HL-60 (cell line): ENCODE measurements around the gene TNFRSF21.
A peak's percentile ranks its signal among the peaks of the same experiment; 100 is the strongest.

Source experiments
- DNase-seq, 2 experiments: peaks; one replicate each; pipeline ENCODE4 v3.0.0-alpha.2; 2010 to 2020; ENCODE audit warnings: low read depth in 1 of 2, low spot score in 1 of 2
- H3K27ac ChIP-seq: fragments of 250-450 bp; sonication (Bioruptor Pico); replicated peaks from 2 replicates; pipeline ENCODE4 v1.5.1; 2020; ENCODE audit warnings: mild to moderate bottlenecking, moderate library complexity
- H3K27me3 ChIP-seq: fragments of 250-450 bp; sonication (Bioruptor Pico); 2 replicates; pipeline ENCODE4 v1.5.1; 2021; ENCODE audit warnings: mild to moderate bottlenecking, moderate library complexity; ENCODE audit not compliant: insufficient read depth, poor library complexity, severe bottlenecking
- H3K4me3 ChIP-seq: replicated peaks from 2 replicates; pipeline ENCODE4 v1.5.1; 2011; ENCODE audit warnings: mild to moderate bottlenecking, control low read depth, low read length; ENCODE audit not compliant: insufficient read depth
- GABPA ChIP-seq: IDR thresholded peaks from 2 replicates; pipeline ENCODE4 v1.6.1; 2012; ENCODE audit warnings: low read depth
- POLR2AphosphoS5 ChIP-seq: IDR thresholded peaks from 2 replicates; pipeline ENCODE4 v1.6.1; 2012; ENCODE audit warnings: low read depth
- SPI1 ChIP-seq: IDR thresholded peaks from 2 replicates; pipeline ENCODE4 v1.6.1; 2012; ENCODE audit warnings: low read depth, mild to moderate bottlenecking, borderline replicate concordance
- TF ChIP-seq, protein P1 (sequence below): IDR thresholded peaks from one replicate; pipeline ENCODE4 v1.5.1; 2011; ENCODE audit warnings: low read length, control low read depth, inconsistent platforms; ENCODE audit not compliant: insufficient read depth
- TF ChIP-seq, protein P2 (sequence below): IDR thresholded peaks from 2 replicates; pipeline ENCODE4 v1.6.1; 2012; ENCODE audit warnings: low read depth; ENCODE audit not compliant: insufficient replicate concordance

The TNFRSF21 gene

DNA sequence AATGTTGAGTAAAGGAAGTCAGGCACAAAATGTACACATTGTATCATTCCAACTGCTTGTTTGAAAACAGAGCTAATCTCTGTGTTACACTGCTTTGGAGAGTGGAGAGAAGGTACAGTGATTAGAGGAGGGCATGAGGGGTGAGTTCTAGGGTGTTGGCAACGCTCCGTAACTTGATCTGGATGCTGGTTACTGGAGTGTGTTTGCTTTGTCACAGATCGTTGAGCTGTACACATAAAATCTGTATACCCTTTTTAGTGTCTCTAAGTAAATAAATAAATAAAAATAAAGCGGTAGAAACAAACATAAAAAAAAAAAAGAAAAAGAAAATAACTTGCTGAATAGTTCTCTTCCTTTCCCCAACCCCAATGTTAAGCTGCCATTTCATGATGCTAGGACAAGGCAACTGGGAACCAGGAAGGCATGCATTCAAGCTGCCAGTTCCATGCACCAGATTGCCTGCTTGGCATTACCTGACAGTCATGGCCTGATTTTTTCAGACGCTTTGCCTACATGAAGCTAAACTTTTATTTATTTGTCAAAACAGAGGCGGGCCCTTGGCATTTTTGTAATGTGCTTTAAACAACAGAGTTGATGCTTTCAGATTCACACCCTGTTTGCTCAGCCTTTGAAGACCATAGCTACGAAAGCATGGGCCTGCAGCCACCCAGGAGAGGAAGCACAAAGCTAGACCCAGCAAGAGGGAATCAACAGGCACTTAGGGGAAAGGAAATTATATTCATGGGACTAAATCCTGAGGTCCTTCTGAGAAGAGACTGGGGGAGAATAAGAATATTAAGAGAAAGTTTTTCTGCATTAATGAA lies 21.2 kb downstream of the TNFRSF21 start:
- no peak for DNase-seq
- no peak overlapping the region for H3K27ac ChIP-seq
- H3K27me3 ChIP-seq: no peaks in the 10 kb centered on the region
- no peak for TF ChIP-seq POLR2AphosphoS5
- no peak for TF ChIP-seq SPI1
- TF ChIP-seq, protein P1, sequence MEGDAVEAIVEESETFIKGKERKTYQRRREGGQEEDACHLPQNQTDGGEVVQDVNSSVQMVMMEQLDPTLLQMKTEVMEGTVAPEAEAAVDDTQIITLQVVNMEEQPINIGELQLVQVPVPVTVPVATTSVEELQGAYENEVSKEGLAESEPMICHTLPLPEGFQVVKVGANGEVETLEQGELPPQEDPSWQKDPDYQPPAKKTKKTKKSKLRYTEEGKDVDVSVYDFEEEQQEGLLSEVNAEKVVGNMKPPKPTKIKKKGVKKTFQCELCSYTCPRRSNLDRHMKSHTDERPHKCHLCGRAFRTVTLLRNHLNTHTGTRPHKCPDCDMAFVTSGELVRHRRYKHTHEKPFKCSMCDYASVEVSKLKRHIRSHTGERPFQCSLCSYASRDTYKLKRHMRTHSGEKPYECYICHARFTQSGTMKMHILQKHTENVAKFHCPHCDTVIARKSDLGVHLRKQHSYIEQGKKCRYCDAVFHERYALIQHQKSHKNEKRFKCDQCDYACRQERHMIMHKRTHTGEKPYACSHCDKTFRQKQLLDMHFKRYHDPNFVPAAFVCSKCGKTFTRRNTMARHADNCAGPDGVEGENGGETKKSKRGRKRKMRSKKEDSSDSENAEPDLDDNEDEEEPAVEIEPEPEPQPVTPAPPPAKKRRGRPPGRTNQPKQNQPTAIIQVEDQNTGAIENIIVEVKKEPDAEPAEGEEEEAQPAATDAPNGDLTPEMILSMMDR: no peak
- TF ChIP-seq, protein P2, sequence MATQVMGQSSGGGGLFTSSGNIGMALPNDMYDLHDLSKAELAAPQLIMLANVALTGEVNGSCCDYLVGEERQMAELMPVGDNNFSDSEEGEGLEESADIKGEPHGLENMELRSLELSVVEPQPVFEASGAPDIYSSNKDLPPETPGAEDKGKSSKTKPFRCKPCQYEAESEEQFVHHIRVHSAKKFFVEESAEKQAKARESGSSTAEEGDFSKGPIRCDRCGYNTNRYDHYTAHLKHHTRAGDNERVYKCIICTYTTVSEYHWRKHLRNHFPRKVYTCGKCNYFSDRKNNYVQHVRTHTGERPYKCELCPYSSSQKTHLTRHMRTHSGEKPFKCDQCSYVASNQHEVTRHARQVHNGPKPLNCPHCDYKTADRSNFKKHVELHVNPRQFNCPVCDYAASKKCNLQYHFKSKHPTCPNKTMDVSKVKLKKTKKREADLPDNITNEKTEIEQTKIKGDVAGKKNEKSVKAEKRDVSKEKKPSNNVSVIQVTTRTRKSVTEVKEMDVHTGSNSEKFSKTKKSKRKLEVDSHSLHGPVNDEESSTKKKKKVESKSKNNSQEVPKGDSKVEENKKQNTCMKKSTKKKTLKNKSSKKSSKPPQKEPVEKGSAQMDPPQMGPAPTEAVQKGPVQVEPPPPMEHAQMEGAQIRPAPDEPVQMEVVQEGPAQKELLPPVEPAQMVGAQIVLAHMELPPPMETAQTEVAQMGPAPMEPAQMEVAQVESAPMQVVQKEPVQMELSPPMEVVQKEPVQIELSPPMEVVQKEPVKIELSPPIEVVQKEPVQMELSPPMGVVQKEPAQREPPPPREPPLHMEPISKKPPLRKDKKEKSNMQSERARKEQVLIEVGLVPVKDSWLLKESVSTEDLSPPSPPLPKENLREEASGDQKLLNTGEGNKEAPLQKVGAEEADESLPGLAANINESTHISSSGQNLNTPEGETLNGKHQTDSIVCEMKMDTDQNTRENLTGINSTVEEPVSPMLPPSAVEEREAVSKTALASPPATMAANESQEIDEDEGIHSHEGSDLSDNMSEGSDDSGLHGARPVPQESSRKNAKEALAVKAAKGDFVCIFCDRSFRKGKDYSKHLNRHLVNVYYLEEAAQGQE: no peak
- no peak for TF ChIP-seq GABPA
- no peak overlapping the region for H3K4me3 ChIP-seq

DNA sequence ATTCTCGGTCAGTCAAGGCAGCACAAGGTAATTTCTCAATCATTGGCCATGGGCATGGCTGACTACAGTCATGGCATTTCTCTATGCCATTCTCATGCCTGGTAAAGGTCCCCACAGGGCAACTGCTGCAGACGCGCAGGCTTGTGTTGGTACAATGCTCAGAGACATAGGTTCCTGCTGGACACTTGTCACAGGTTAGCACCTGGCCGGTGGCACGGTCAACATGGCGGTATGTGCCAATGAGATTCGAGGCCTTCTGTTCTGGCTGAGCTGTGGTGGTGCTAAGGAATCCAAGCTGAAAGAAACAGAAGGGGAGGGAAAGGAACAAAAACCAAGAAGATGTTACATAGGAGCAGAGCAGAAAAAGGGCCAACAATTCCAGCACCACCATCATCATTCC lies 23.4 kb downstream of the TNFRSF21 start:
- no peak overlapping the region for H3K4me3 ChIP-seq
- DNase-seq: no peak
- H3K27me3 ChIP-seq: no peaks in the 10 kb centered on the region
- no peak overlapping the region for H3K27ac ChIP-seq
- TF ChIP-seq SPI1 (no peak), GABPA (no peak), POLR2AphosphoS5 (no peak)
- TF ChIP-seq, protein P2: no peak
- TF ChIP-seq, protein P1: no peak

DNA sequence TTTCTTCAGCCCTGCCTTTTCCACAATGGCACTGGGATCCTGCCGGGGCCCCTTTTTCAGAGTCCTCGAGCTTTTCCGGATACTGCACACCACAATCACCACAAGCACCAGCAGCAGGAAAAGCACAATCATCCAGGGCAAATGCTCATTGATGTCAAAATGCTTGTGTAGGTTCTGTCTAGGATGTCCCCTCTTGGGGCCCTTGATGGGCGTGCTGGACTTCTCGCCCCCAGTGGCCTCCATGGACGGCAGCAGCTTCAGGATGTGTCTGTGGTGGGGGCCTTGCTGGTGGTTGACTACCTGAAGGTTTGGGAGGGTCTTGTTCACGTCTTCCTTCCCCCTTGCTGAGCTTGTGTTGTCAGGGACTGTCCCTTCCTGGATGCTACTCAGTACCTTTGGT lies 25.7 kb downstream of the TNFRSF21 start:
- DNase-seq: no peak
- no peak overlapping the region for H3K4me3 ChIP-seq
- no peak overlapping the region for H3K27ac ChIP-seq
- no peaks in the 10 kb centered on the region for H3K27me3 ChIP-seq
- no peak for TF ChIP-seq SPI1

DNA sequence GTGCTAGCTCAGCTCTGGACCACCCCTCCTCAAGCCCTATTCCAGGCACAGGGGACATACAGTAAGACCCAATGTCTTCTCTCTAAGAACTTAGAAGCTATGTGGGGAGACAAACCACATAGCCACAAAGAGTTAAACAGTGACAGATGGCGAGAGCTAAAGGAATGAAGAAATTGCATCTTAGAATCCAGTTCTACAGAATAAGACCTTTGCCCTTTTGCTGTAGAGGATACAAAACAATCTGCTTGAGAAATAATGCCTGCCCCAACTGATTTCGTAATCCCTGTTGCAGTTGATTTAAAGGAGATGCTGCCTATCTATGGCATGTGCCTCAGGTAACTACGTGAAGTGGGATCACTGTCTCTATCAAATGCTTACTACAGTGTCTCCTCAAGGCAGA lies 31.2 kb downstream of the TNFRSF21 start:
- TF ChIP-seq POLR2AphosphoS5: no peak
- TF ChIP-seq, protein P2: no peak
- TF ChIP-seq SPI1: no peak
- TF ChIP-seq, protein P1: no peak
- no peak for TF ChIP-seq GABPA
- Histone ChIP-seq H3K27me3 (no peaks in the 10 kb centered on the region), H3K27ac (no peak overlapping the region), H3K4me3 (no peak overlapping the region)
- peak; percentile 39 to 53 for DNase-seq
